ENCODE results near the gene LPAR3.

- TF ChIP-seq CTCF (conservative IDR thresholded peaks at IDR 0.05) = no peak
- TF ChIP-seq ZFX (IDR thresholded peaks at IDR 0.05) = no peak
Measured at GRCh38 chr1:84923317-84923716, 30.3 kb upstream of the LPAR3 start.
